K562 (cell line): ENCODE results near the gene A4GNT. TPM values are rescaled to one million over a fixed set of nuclear protein-coding genes. Genes with fewer than 3 reads are reported as not detected.
"Not testable (repeated sequence)": the region's sequence is repeated elsewhere in the genome, so short reads cannot be mapped to it uniquely, and the experiment has no call there.

Experiments
- ATAC-seq: fragments of 200-7000 bp; cut with Tn5 transposase; 3 replicates; pipeline ENCODE4 v1.9.1; 2020; ENCODE audit warnings: moderate library complexity
- BruUV-seq: library from RNA; stranded (reverse); fragments of 400-500 nt; replicated peaks from 2 replicates; lab custom pipeline; 2021; lab: Mats Ljungman, UMichigan
- CTCF ChIA-PET: fragments of 300-600 bp; formaldehyde crosslinking; extraction: SDS; loops from one replicate; lab custom pipeline; 2021; ENCODE audit warnings: low intra/inter-chr PET ratio; lab: Yijun Ruan, JAX
- POLR2A ChIA-PET: fragments of 300-600, 350-650 bp; sonication (Branson Sonifier 250); formaldehyde crosslinking; extraction: SDS; loops from one replicate; lab custom pipeline; 2021; ENCODE audit warnings: antibody characterized with exemption, inconsistent platforms; lab: Yijun Ruan, JAX
- DNase-seq, 4 experiments: peaks; one replicate each; pipeline versions ENCODE4 v3.0.0 to v3.0.0-alpha.2; 2011 to 2018; ENCODE audit warnings: low spot score in 3 of 4, mixed read lengths in 3 of 4; ENCODE audit errors: extremely low read depth in 1 of 4
- FAIRE-seq: peaks from 2 replicates; lab custom pipeline; 2011; peaks lifted over from hg19 to GRCh38; lab: Jason Lieb, UNC
- H2AFZ ChIP-seq: 2 replicates; pipeline ENCODE4 v1.6.0; 2011; ENCODE audit warnings: low read depth, low read length, control low read depth, inconsistent platforms
- H3K27ac ChIP-seq: fragments of 200-600 bp; 3 replicates; pipeline ENCODE4 v1.8.0; 2011; ENCODE audit warnings: low read depth, mild to moderate bottlenecking, control low read depth, inconsistent platforms, low read length, moderate library complexity, mixed read lengths; ENCODE audit errors: extremely low read depth
- H3K27me3 ChIP-seq, 2 experiments: fragments of 300-600 bp in 1 of 2; 2 replicates in 1 of 2; 3 replicates in 1 of 2; pipeline versions ENCODE4 v1.6.0 to v1.8.0; 2011; ENCODE audit warnings: inconsistent platforms in 2 of 2, low read length in 2 of 2, mild to moderate bottlenecking in 1 of 2, mixed read lengths in 1 of 2, moderate library complexity in 1 of 2; ENCODE audit not compliant: control insufficient read depth in 2 of 2, insufficient read depth in 2 of 2
- H3K36me3 ChIP-seq: fragments of 300-600 bp; 3 replicates; pipeline ENCODE4 v1.8.0; 2011; ENCODE audit warnings: mild to moderate bottlenecking, low read length, inconsistent platforms; ENCODE audit not compliant: control insufficient read depth, insufficient read depth
- H3K4me1 ChIP-seq, 2 experiments: fragments of 200-600 bp in 1 of 2; replicated peaks in 1 of 2; 2 replicates in 1 of 2; 3 replicates in 1 of 2; pipeline versions ENCODE4 v1.5.1 to v1.8.0; 2011; ENCODE audit warnings: inconsistent platforms in 2 of 2, low read length in 2 of 2, mild to moderate bottlenecking in 1 of 2, mixed read lengths in 1 of 2, moderate library complexity in 1 of 2; ENCODE audit not compliant: control insufficient read depth in 2 of 2, insufficient read depth in 2 of 2
- H3K4me2 ChIP-seq: 2 replicates; pipeline ENCODE4 v1.6.1; 2011; ENCODE audit warnings: low read length, control low read depth, inconsistent platforms, mixed read lengths; ENCODE audit not compliant: insufficient read depth
- H3K4me3 ChIP-seq: fragments of 200-600 bp; sonication (generic), shearing (Covaris generic); 2 replicates; pipeline ENCODE4 v1.5.1; 2016; ENCODE audit warnings: control low read depth, inconsistent platforms
- H3K79me2 ChIP-seq: fragments of 200-600 bp; 3 replicates; pipeline ENCODE4 v1.8.0; 2011; ENCODE audit warnings: low read length, inconsistent platforms; ENCODE audit not compliant: control insufficient read depth, insufficient read depth
- H3K9ac ChIP-seq, 2 experiments: 2 replicates each; pipeline versions ENCODE4 v1.6.0 to v1.6.1; 2011; ENCODE audit warnings: low read depth in 2 of 2, low read length in 2 of 2, control low read depth in 1 of 2, inconsistent platforms in 1 of 2, mild to moderate bottlenecking in 1 of 2, mixed read lengths in 1 of 2; ENCODE audit not compliant: insufficient read depth in 1 of 2
- H3K9me1 ChIP-seq: one replicate; pipeline ENCODE4 v1.6.0; 2011; ENCODE audit warnings: inconsistent platforms, mild to moderate bottlenecking, low read length, moderate library complexity; ENCODE audit not compliant: control insufficient read depth, insufficient read depth
- H3K9me3 ChIP-seq: replicated peaks from 2 replicates; pipeline ENCODE4 v1.5.1; 2011; ENCODE audit warnings: low read depth, low read length, inconsistent platforms; ENCODE audit not compliant: control insufficient read depth, insufficient read depth
- H4K20me1 ChIP-seq: replicated peaks from 2 replicates; pipeline ENCODE4 v1.6.1; 2011; ENCODE audit warnings: low read length, inconsistent platforms, mixed read lengths; ENCODE audit not compliant: control insufficient read depth, insufficient read depth
- GTF2E2 ChIP-seq: fragments of 200-800 bp; sonication (Bioruptor generic); IDR thresholded peaks from 2 replicates; pipeline ENCODE4 v1.6.1; 2016; ENCODE audit warnings: missing genetic modification characterization, missing compliant biosample characterization
- RAD21 ChIP-seq, 2 experiments: fragments of 250-450 bp in 1 of 2; fragments of 450-650 bp in 1 of 2; sonication (Bioruptor Pico) in 1 of 2; formaldehyde crosslinking in 1 of 2; IDR thresholded peaks in 1 of 2; conservative IDR thresholded peaks in 1 of 2; 2 replicates each; pipeline versions ENCODE4 v1.4.0 to v1.8.0; 2020 to 2022; ENCODE audit warnings: mild to moderate bottlenecking in 2 of 2, moderate library complexity in 1 of 2
- WGBS: fragments of 100-300 bp; shearing (Covaris generic); methylation state at CpG from one replicate; pipeline ENCODE4 v1.1.6; 2016; ENCODE audit warnings: low coverage, mixed read lengths; ENCODE audit not compliant: insufficient coverage; ENCODE audit errors: missing lambda C conversion rate; 5-methylcytosine and 5-hydroxymethylcytosine counted together
- in situ Hi-C: fragments of 300-500 bp; cut with MboI; formaldehyde crosslinking; loops from 4 replicates; pipeline ENCODE4 v1.15.0; 2018; ENCODE audit warnings: inconsistent platforms, mixed read lengths
- intact Hi-C: fragments of 100-400 bp; cut with micrococcal nuclease; formaldehyde crosslinking; loops from 2 replicates; pipeline ENCODE4 v1.14.2; 2022
- polyA plus RNA-seq, 8 experiments: library from polyadenylated mRNA; depleted of rRNA in 4 of 8; stranded (reverse) in 5 of 8; unstranded in 3 of 8; fragments of >200 nt; fragmentation: Nextera tagmentation in 2 of 8; fragmentation: Illumina TruSeq in 1 of 8; extraction: Ambion mirVana in 2 of 8; extraction: Trizol in 1 of 8; gene quantifications; 2 replicates each; pipeline versions ENCODE4 v1.2.1 to v1.2.3, GENCODE V29; 2011 to 2014; ENCODE audit warnings: inconsistent platforms in 1 of 8, missing spikeins in 1 of 8
- total RNA-seq, 7 experiments: library from RNA; depleted of rRNA in 6 of 7; stranded (reverse); fragments of >200 nt in 6 of 7; fragmentation: Illumina TruSeq in 2 of 7; extraction: Trizol in 2 of 7; gene quantifications; 2 replicates each; pipeline versions ENCODE4 v1.2.1 to v1.2.3, GENCODE V29; 2011 to 2021; ENCODE audit warnings: low replicate concordance in 1 of 7

A4GNT gene
- total and polyA plus RNA-seq, 9 of the 15 experiments (the other 6 are each of a cell fraction or from before 2014, with no cell fraction given): not detected

DNA sequence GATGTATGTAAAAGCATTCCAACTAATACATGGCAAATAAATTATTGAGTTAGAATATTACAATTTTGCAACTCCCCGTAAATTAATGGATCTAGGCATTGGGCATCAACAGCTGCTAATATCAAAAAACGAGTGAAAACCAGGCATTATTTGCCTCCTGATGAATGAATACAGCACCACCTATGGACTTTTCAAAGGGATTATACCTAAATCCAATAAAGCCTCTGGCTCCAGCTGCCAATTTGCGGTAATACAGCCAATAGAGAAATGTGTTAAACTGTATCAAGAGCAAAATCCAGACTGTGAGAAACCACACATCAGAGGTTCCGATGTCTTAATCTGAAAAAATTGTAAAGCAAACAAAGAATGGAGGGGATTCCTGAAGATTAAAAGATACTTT is 16.3 kb upstream of the A4GNT start:
- FAIRE-seq (no peak), DNase-seq (no peak), ATAC-seq (no peak)
- POLR2A ChIA-PET: no interaction called here
- no peaks in the 10 kb centered on the region for H3K36me3 ChIP-seq
- CTCF ChIA-PET: no interaction called here
- no TSS peak for BruUV-seq
- H3K9me1 ChIP-seq: no peaks in the 10 kb centered on the region
- H3K27ac ChIP-seq: no peak overlapping the region
- H3K4me3 ChIP-seq: no peak overlapping the region
- H3K4me2 ChIP-seq: no peak overlapping the region
- H2AFZ ChIP-seq: no peak overlapping the region
- H3K27me3 ChIP-seq: no peaks in the 10 kb centered on the region
- H3K79me2 ChIP-seq: no peaks in the 10 kb centered on the region
- WGBS: 26% methylated on average over 4 of the region's 4 CpGs
- in situ Hi-C loops: no loop called here
- H4K20me1 ChIP-seq: no peaks in the 10 kb centered on the region
- intact Hi-C loops: no loop called here
- H3K9me3 ChIP-seq: no peaks in the 10 kb centered on the region
- H3K9ac ChIP-seq: no peak overlapping the region
- H3K4me1 ChIP-seq: no peaks in the 10 kb centered on the region
- TF ChIP-seq RAD21 (CRISPR knock-in tag; conservative IDR thresholded peaks at IDR 0.05 in 1 of 2, IDR thresholded peaks at IDR 0.05 in 1 of 2) (peak in 1 of 2 experiments; percentile 11; a peak in 1 of 4 replicates), GTF2E2 (no peak)
- TF ChIP-seq, all 486 proteins: peak for 1

- H3K27me3 ChIP-seq, H3K4me1 ChIP-seq, H3K9ac ChIP-seq, H3K4me2 ChIP-seq, ATAC-seq, H3K36me3 ChIP-seq, intact Hi-C loops, H3K9me3 ChIP-seq, FAIRE-seq, H3K4me3 ChIP-seq, H4K20me1 ChIP-seq, BruUV-seq, CTCF ChIA-PET, H3K27ac ChIP-seq, DNase-seq, H2AFZ ChIP-seq, in situ Hi-C loops, H3K79me2 ChIP-seq, H3K9me1 ChIP-seq: not testable (repeated sequence)
- POLR2A ChIA-PET: interaction anchor here (0.6 kb wide), 1 partner anchor 196 kb away, joined by 3 read pairs; no protein-coding TSS in a partner anchor
- 0% methylated on average over 1 of the region's 3 CpGs for WGBS
Observed at GRCh38 chr3:138142181-138142580, 10.0 kb upstream of the A4GNT start.
